ENCODE measurements around the gene FBXL19. TPM values are rescaled to one million over a fixed set of nuclear protein-coding genes. Genes with fewer than 3 reads are reported as not detected.
A peak's percentile ranks its signal among the peaks of the same experiment; 100 is the strongest.

The FBXL19 gene
- total and polyA plus RNA-seq, 2 of the 8 experiments (the other 6 are each of a cell fraction or from before 2014, with no cell fraction given): 47.2 to 72.2 TPM

- peak overlapping the region; percentile 49 to 88 (median 62) for H3K4me3 ChIP-seq (ENCODE audit: extremely low read depth in 1 of 4, insufficient read depth in 2 of 4, low read depth in 3 of 4, low read length in 4 of 4)
- CTCF ChIA-PET (ENCODE audit: partially characterized antibody): interaction anchor here (0.6 to 4.4 kb wide), 4 partner anchors 11 to 78 kb away, joined by 3 to 33 read pairs (median 14); no protein-coding TSS in a partner anchor
- no peak overlapping the region for H2BK15ac ChIP-seq (ENCODE audit: low read length)
- H4K20me1 ChIP-seq (replicated peaks in 1 of 2; ENCODE audit: control insufficient read depth in 1 of 2, insufficient read depth in 2 of 2, low read length in 2 of 2): peaks cover 2 to 3% of the 10 kb centered on the region in 2 experiments
- FAIRE-seq (no peak), DNase-seq (ENCODE audit: low read depth in 1 of 2, low spot score in 2 of 2) (peak in 1 of 2 experiments; percentile 60)
- no peak overlapping the region for H2AK5ac ChIP-seq (ENCODE audit: low read depth, low read length)
- no peak overlapping the region for H2BK12ac ChIP-seq (ENCODE audit: low read depth, low read length)
- H4K91ac ChIP-seq (replicated peaks; ENCODE audit: insufficient read length, low read length): no peak overlapping the region
- 27% methylated on average over 3 of the region's 53 CpGs; no CpG with 5 or more reads in 1 of the 2 experiments for WGBS, 2 experiments (ENCODE audit: extremely low coverage in 1 of 2, insufficient coverage in 1 of 2, insufficient read length in 1 of 2, insufficient replicate concordance in 2 of 2, low coverage in 1 of 2, low lambda C conversion rate in 2 of 2, missing lambda C conversion rate in 1 of 2)
- no peak overlapping the region for H2BK120ac ChIP-seq (replicated peaks; ENCODE audit: low read depth, low read length)
- no peak overlapping the region; the same call in 1 of the 2 replicates for H2BK5ac ChIP-seq (ENCODE audit: low read depth, low read length)
- no peak overlapping the region for H3K23ac ChIP-seq (ENCODE audit: insufficient read length)
- H2BK20ac ChIP-seq (ENCODE audit: low read length): no peak overlapping the region
- H3K56ac ChIP-seq (replicated peaks; ENCODE audit: insufficient read length, low read depth, low read length): peak overlapping the region; percentile 47
- H4K5ac ChIP-seq (ENCODE audit: insufficient read length, low read depth, low read length): peak overlapping the region; percentile 36
- H3K79me1 ChIP-seq (ENCODE audit: low read depth, low read length): peaks cover 4% of the 10 kb centered on the region
- no peak overlapping the region for H3K4ac ChIP-seq (replicated peaks; ENCODE audit: insufficient read length, low read depth, low read length)
- H4K8ac ChIP-seq (ENCODE audit: extremely low read depth, insufficient read depth, low read length): peak overlapping the region; percentile 72; the same call in 1 of the 2 replicates
- H3K27ac ChIP-seq (ENCODE audit: low read depth, low read length): peak overlapping the region; percentile 37; the same call in 1 of the 2 replicates
- H3K79me2 ChIP-seq (ENCODE audit: control insufficient read depth in 1 of 2, insufficient read depth in 2 of 2, low read length in 2 of 2): peaks cover 0 to 10% of the 10 kb centered on the region in 2 experiments; a peak in 2 of 4 replicates
- H3K9ac ChIP-seq (replicated peaks in 1 of 4; ENCODE audit: extremely low read depth in 1 of 4, low read depth in 3 of 4, low read length in 3 of 4): peak overlapping the region in 3 of 4 experiments; percentile 34 to 68 (median 56); a peak in 6 of 7 replicates
- H3K18ac ChIP-seq (ENCODE audit: extremely low read depth, low read length): peak overlapping the region; percentile 71; the same call in 1 of the 2 replicates
- H3K36me3 ChIP-seq (ENCODE audit: control insufficient read depth in 2 of 4, insufficient read depth in 4 of 4, low read length in 3 of 4): peaks cover 0 to 11% (median 3%) of the 10 kb centered on the region in 4 experiments; a peak in 4 of 8 replicates
- POLR2A ChIA-PET (ENCODE audit: partially characterized antibody): interaction anchor here (0.6 to 8.2 kb wide), 11 partner anchors 13 to 149 kb away, joined by 3 to 105 read pairs (median 4); partner anchors contain the start of genes CTF1 and ORAI3
- H2AFZ ChIP-seq (ENCODE audit: low read length): no peak overlapping the region
- H3K14ac ChIP-seq (ENCODE audit: insufficient read length): no peak overlapping the region
- peaks cover 0 to 9% (median 2%) of the 10 kb centered on the region in 4 experiments; a peak in 4 of 7 replicates for H3K4me1 ChIP-seq (replicated peaks in 1 of 4; ENCODE audit: control insufficient read depth in 3 of 4, insufficient read depth in 4 of 4, low read length in 3 of 4)
- no peaks in the 10 kb centered on the region for H3K9me3 ChIP-seq (ENCODE audit: insufficient read depth in 2 of 2, low read depth in 1 of 2, low read length in 1 of 2)
- no peaks in the 10 kb centered on the region for H3K27me3 ChIP-seq (replicated peaks in 1 of 4; ENCODE audit: control insufficient read depth in 3 of 4, extremely low read depth in 1 of 4, insufficient read depth in 3 of 4, low read length in 3 of 4)
- peaks cover 8% of the 10 kb centered on the region; the same call in 1 of the 2 replicates for H3K23me2 ChIP-seq (ENCODE audit: low read depth, low read length)
- H3K4me2 ChIP-seq (ENCODE audit: insufficient read depth in 1 of 2, low read depth in 2 of 2, low read length in 2 of 2): peak overlapping the region; percentile 68 to 71
- TF ChIP-seq HDAC6 (IDR thresholded peaks at IDR 0.05; ENCODE audit: low read depth, low read length) (no peak), BRCA1 (IDR thresholded peaks at IDR 0.05; ENCODE audit: low read depth, low read length) (no peak), CHD2 (IDR thresholded peaks at IDR 0.05; ENCODE audit: low read length) (no peak), SP2 (IDR thresholded peaks at IDR 0.05; ENCODE audit: low read length) (no peak), YY1 (IDR thresholded peaks at IDR 0.05; ENCODE audit: low read depth, low read length) (no peak), RFX5 (IDR thresholded peaks at IDR 0.05; ENCODE audit: borderline replicate concordance, low read depth, low read length) (no peak), CEBPB (IDR thresholded peaks at IDR 0.05; ENCODE audit: low read depth, low read length) (no peak), JUND (IDR thresholded peaks at IDR 0.05; ENCODE audit: low read length) (no peak), KDM4A (IDR thresholded peaks at IDR 0.05; ENCODE audit: low read depth, low read length, severe bottlenecking) (peak; percentile 7), SAP30 (IDR thresholded peaks at IDR 0.05; ENCODE audit: insufficient read depth, insufficient replicate concordance, low read length) (no peak), KDM5A (IDR thresholded peaks at IDR 0.05; ENCODE audit: low read length) (no peak), EZH2 (IDR thresholded peaks at IDR 0.05; ENCODE audit: low read depth, low read length, severe bottlenecking) (no peak)
These were observed 922 bp downstream of the FBXL19 start for GRCh38 chr16:30924076-30924912.
